ENCODE results near the gene SZT2.
"Not testable (repeated sequence)": the region's sequence is repeated elsewhere in the genome, so short reads cannot be mapped to it uniquely, and the experiment has no call there.

Gene SZT2

DNA sequence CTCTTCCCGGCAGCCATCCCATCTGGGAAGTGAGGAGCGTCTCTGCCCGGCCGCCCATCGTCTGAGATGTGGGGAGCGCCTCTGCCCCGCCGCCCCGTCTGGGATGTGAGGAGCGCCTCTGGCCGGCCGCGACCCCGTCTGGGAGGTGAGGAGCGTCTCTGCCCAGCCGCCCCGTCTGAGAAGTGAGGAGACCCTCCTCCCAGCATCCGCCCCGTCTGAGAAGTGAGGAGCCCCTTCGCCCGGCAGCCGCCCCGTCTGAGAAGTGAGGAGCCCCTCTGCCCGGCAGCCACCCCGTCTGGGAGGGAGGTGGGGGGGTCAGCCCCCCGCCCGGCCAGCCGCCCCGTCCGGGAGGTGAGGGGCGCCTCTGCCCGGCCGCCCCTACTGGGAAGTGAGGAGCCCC lies 112.1 kb downstream of the SZT2 start:
- DNase-seq = not testable (repeated sequence)

DNA sequence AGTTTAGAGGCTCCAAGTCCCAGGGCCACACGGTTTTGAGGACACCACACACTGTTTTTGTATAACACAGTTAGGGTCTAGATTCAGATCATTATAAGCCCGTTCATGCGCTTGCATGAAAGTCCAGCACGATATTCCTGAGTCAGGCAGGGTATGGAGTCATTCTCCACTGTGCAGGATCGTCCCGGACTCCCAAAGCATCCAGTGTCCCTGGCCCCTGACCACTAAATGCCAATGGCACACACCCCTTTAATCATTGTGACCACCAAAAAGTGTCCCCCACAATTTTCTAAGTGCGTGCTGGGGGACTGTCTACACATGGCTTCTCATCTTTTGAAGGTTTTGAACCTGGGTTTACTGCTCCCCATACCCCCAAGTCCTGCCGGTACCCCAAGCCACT lies 113.8 kb downstream of the SZT2 start:
- no peak for DNase-seq

Data from CD4-positive, alpha-beta T cell treated with Interferon gamma for 1 hour (primary cell).